Brain microvascular endothelial cell (primary cell): ENCODE measurements around the gene CHKB.

Experiments
- DNase-seq: peaks from one replicate; pipeline ENCODE4 v3.0.0-alpha.2; 2020
- H3K27ac ChIP-seq: fragments of 250-450 bp; sonication (Bioruptor Pico); 2 replicates; pipeline ENCODE4 v1.5.1; 2020; ENCODE audit warnings: mild to moderate bottlenecking, moderate library complexity
- H3K27me3 ChIP-seq: fragments of 250-450 bp; sonication (Bioruptor Pico); replicated peaks from 2 replicates; pipeline ENCODE4 v1.5.1; 2020; ENCODE audit warnings: mild to moderate bottlenecking
- H3K36me3 ChIP-seq: fragments of 250-450 bp; sonication (Bioruptor Pico); replicated peaks from 2 replicates; pipeline ENCODE4 v1.5.1; 2020; ENCODE audit warnings: mild to moderate bottlenecking
- H3K4me3 ChIP-seq: 2 replicates; pipeline ENCODE4 v1.5.1; 2011; ENCODE audit warnings: low read depth, mild to moderate bottlenecking, control low read depth, low read length, moderate library complexity
- CTCF ChIP-seq: IDR thresholded peaks from 2 replicates; pipeline ENCODE4 v1.5.1; 2011; ENCODE audit warnings: low read depth, mild to moderate bottlenecking, moderate library complexity, low read length, control low read depth, inconsistent platforms; ENCODE audit errors: missing control alignments
- in situ Hi-C: cut with HindIII; loops from 2 replicates; pipeline ENCODE4 v1.10.0; 2017; ENCODE audit warnings: low sequenced_read_pairs, low pct_ligation_motif_present

CHKB gene

GRCh38 chr22:50578776-50579310, 3.8 kb downstream of the CHKB start:
- TF ChIP-seq CTCF = no peak
- Histone ChIP-seq H3K27me3 (no peaks in the 10 kb centered on the region), H3K4me3 (no peak overlapping the region), H3K27ac (no peak overlapping the region), H3K36me3 (no peaks in the 10 kb centered on the region)
- in situ Hi-C loops = no loop called here
- no peak for DNase-seq

GRCh38 chr22:50577987-50578775, 4.5 kb downstream of the CHKB start, which contains the start of gene CPT1B:
Gene CPT1B (minus strand): TSS chr22:50578427. CDS start chr22:50577915, 512 bp downstream.
- no peak for DNase-seq
- Histone ChIP-seq H3K27ac (no peak within 1 kb of the TSS), H3K4me3 (no peak within 1 kb of the TSS), H3K36me3 (no peaks in the 10 kb centered on the region), H3K27me3 (no peaks in the 10 kb centered on the region)
- in situ Hi-C loops = no loop called here
- TF ChIP-seq CTCF = peak; percentile 20

DNA sequence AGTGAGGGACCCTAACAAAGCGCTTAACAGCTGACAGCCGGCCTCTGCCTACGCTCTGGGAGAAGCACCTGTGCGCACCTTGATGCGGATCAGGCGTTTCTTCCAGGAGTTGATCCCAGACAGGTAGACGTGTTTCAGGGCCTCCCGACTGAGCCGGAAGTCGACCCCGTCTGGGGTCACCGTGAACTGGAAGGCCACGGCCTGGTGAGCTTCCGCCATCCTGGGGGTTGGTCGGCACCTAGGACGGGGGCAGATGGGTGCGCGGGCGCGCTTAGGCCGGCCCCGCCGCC, 5.0 kb downstream of the CHKB start:
- in situ Hi-C loops = no loop called here
- H3K4me3 ChIP-seq = no peak overlapping the region
- no peak for DNase-seq
- H3K27me3 ChIP-seq = no peaks in the 10 kb centered on the region
- TF ChIP-seq CTCF = no peak
- no peak overlapping the region for H3K27ac ChIP-seq
- H3K36me3 ChIP-seq = no peaks in the 10 kb centered on the region

DNA sequence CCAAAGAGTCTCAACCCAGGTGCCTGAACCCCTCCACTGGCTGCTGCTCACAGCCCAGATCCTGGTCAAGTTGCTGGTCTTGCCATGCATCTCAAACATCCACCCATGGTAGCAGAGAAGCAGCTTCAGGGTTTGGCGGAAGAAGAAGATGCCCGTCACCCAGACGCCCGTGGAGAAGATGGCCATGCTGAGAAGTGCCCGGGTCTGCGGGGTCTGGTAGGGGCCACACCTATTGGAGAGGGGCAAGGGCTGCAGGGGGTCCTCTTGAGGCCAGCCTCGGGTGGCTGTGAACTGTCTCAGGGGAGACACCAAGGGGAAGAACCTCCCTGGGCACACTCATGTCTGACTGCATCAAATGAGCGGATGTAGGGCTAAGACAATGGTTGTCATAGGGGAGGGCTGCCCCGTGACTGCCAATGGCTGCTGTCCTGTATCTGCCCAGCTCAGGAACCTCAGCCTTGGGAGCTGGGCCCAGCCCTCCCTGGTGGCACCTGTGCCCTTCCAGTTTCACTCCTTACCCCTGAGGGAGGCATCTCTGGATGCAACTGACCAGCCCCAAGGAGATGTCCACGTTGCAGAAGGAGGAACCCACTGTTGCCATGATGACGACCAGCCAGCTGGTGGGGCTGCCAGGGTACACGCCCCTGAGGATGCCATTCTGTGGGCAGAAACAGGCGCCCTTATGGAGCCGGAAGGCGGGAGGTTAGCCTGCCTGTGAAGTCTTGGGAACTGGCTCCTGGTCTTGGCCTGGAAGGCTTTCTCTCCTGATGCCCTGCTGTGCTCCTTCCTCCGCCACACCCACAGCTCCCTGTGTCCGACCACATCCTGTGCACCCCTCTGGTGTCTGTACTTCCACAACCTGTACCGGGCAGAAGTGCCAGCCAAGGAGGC, 5.6 kb downstream of the CHKB start:
- Histone ChIP-seq H3K27me3 (no peaks in the 10 kb centered on the region), H3K4me3 (no peak overlapping the region), H3K36me3 (no peaks in the 10 kb centered on the region), H3K27ac (no peak overlapping the region)
- in situ Hi-C loops = no loop called here
- TF ChIP-seq CTCF = no peak
- DNase-seq = no peak

GRCh38 chr22:50576070-50576469, 6.6 kb downstream of the CHKB start:
- Histone ChIP-seq H3K27me3 (no peaks in the 10 kb centered on the region), H3K36me3 (no peaks in the 10 kb centered on the region), H3K4me3 (no peak overlapping the region), H3K27ac (no peak overlapping the region)
- peak; percentile 12 for DNase-seq
- peak; percentile 67 for TF ChIP-seq CTCF
- in situ Hi-C loops = no loop called here
